Stimulated activated CD8-positive, alpha-beta memory T cell treated with anti-CD3 and anti-CD28 coated beads, Interleukin-4, amount 100 ng/mL, for 1 hour (primary cell): ENCODE results near the gene HSPA12B.

Experiments used
- DNase-seq, 2 donors: peaks; one replicate each; pipeline ENCODE4 v3.0.0-alpha.2; 2020; ENCODE audit warnings: low read depth in 2 of 2, low spot score in 1 of 2

Gene HSPA12B

GRCh38 chr20:3732327-3733118, at the start of gene HSPA12B:
TSS of gene HSPA12B (plus strand) at chr20:3732685. CDS start at chr20:3738675, 5,990 bp downstream.
- no peak for DNase-seq

- DNase-seq: no peak
Observed at GRCh38 chr20:3685341-3685740, 47.1 kb upstream of the HSPA12B start.

DNA sequence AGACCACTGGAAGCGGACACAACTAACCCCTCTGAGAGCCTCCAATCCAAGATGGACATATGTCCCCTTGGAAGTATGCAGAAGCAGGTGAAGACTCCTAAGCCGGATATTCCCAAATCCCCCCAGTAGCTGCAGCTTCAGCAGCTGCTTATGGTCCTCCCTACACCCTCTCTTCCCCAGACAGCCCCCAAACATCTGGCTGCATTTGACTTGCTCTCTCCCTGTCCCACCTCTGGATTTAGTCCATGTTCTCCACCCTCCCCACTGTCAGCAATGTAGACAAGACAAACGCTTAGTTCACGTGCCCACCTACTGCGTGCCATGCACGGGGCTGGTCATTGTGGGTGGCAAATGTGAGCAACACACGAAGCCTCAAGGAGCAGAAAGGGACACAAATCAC, 46.1 kb upstream of the HSPA12B start:
- DNase-seq: no peak

DNA sequence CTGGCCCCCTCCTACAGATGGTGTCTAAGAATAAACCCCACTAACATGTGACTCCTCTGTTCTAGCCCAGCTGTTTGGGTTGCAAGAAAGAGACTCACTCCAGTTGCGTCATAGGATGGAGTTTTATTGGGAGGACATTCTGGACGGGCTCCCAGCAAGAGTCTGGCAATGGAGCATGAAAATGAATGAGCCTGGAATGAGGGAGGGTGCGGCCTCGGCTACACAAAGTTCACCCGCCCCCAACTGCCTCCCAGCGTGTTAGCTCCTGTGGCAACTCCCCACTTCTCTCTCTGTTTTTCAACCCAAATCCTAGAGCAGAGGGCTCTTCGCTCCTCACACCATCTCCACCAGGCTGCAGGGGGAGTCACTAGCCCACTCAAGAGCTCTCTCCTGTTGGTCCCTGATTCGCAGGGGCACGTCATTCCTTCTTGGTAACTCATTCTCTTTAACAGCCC, 45.6 kb upstream of the HSPA12B start:
- no peak for DNase-seq

DNA sequence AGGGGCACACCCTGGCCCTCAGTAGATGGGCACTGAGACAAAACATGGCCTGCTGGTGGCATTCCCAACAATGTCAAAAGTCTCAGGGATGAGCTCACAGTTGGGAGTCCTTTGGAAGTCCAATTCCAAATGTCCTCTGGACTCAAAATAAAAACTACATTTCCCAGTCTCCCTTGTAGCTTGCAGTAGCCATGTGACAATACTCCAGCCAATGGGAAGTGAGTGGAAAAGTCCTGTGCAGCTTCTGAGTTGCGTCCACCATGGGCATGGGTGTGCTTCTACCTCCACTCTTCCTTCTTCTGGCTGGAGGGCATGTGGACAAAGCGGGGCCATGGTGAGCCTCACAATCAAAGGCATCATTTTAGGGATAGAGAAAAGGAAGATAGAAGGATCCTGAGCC, 44.8 kb upstream of the HSPA12B start:
- no peak for DNase-seq

- DNase-seq: no peak
Observed at GRCh38 chr20:3689978-3690377, 42.5 kb upstream of the HSPA12B start.

DNA sequence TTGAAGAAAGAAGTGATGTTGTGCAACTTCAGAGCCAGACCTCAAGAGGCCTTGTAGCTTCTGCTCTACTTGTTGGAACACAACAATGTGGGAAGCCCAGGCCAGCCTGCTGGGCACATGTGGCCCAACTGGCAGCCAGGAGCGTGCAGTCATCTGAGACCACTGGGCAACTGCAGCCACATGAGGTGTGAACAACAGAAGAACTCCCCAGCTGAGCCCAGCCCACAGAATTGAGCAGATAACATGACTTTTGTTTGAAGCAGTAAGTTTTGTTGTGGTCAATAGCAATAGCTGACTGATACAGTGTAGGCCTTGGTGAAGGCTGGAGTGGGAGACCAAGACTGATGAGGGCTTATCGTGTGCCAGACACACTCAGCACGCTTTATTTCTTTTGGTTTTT, 42.1 kb upstream of the HSPA12B start:
- DNase-seq: no peak

DNA sequence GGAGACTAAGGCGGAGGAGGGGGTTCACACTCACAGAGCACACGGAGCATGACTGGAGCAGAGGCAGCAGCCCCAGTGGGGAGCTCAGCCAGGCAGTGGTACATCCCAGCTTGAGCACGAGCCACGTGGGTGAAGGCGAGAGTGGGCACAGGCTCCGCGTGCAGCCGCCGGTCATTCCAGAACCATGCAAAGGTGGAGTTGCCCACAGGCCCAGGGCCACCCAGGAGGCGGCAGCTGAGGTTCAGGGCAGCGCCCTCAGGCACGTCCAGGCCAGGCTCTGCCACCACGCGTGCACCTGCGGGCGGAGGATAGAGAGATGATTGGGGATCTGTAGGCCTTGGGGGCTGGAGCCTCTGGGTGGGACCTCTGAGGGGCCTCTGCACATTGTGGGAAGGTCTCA, 41.2 kb upstream of the HSPA12B start:
- DNase-seq: no peak

DNA sequence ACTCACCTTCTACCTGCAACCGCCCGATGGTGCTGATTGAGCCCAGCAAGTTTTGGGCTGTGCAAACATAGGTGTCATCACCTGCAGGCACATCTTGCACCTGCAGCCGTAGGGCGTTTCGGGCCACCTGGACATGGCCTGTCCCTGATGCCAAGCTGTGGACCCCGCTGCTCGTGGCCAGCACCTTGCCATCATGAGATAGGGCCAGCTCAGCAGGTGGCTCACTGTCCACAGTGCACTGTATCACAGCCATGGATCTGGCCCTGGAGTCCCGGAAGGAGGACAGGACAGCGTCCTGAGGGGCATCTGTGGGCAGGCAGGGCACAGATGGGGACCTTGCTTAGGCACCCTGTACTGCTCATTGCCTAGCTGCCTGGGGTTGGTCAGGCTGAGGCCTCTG, 40.6 kb upstream of the HSPA12B start:
- no peak for DNase-seq

- DNase-seq: no peak
Observed at GRCh38 chr20:3692706-3693294, 39.7 kb upstream of the HSPA12B start.

DNA sequence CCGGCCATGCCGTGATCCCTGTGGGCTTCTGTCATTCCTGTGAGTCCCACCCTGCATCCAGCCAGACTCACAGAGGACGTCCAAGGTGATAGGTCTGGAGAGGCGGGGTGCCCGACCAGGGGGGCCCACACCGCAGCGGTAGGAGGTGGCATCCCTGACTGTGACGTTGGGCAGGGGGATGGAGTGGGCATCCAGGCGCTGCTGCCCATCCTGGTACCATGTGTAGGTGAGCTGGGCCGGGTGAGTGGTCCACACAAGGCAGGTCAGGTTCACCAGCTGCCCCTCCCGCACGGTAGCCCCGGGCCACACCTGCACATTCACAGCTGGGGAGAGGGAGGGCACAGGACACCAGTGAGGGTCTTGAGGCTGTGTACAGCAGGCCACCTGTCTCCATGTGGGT, 39.1 kb upstream of the HSPA12B start:
- DNase-seq: no peak

- no peak for DNase-seq
Observed at GRCh38 chr20:3694864-3695263, 37.6 kb upstream of the HSPA12B start.

DNA sequence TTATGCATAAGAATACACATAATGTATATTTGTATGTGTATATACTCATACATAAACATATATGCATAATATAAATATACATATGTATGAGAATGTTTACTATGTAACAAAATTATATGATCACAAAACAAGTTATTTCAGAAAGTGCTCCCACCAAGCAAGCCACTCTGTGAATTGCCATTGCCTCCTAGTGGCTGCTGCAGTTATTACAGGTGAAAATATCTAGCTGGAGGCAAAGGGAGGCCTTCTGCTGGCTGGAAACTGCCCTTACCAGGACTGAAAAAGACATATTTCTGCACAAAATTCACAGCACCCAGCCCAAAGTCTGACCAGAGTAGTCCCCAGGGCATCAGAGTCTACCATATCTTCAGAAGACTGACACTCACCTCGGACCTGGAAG, 36.3 kb upstream of the HSPA12B start:
- DNase-seq: no peak

GRCh38 chr20:3696745-3697587, 35.5 kb upstream of the HSPA12B start:
- no peak for DNase-seq

DNA sequence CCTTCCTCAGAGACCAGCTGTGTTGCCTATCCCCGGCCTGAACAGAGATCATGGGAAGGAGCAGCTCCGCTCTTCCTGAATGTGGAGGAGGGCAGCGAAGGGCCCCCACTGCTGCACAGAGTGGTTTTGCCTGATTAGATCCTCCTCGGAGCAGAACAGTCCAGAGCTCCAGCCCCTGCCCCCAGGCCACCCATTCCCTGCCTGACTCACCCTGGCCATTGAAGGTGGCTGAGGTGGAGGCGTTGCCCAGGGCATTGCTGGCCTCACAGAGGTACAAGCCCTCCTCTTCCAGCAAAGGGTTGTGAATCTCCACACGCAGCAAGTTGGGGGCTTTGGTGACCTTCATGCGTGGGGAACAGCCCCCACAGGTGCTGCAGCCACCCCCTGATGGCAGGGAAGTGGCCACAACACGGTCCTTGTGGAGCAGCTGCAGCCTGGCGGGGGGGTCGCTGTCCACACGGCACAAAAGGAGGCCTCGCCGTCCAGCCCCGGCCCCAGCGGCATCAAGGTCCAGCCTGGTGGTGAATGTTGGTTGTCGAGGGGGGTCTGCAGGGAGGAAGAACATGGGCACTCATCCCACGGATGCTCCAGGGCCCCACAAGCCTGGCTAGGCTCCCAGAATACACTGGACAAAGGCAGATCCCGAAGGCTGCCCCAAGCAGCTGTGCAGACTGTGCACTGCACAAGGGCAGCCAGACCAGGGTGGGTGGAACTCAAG, 34.7 kb upstream of the HSPA12B start:
- DNase-seq: no peak

- DNase-seq: no peak
Observed at GRCh38 chr20:3698591-3699001, 33.9 kb upstream of the HSPA12B start.

DNA sequence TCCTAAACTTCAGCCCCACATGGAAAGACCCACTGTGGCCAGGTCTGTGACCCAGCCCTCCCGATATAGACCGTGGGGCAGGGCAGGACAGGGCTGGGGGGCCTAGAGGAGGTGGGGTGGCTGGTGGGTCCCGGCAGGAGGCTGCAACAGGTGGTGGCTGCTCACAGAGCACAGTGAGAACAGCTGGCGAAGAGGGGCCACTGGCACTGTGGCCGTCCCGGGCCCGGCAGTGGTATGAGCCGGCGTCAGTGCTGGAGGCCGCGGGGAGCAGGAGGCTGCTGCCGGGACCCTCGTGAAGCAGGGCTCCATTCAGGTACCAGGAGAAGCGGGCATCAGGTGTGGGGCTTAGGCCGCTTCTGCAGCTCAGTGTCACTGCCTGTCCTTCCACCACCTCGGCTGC, 33.4 kb upstream of the HSPA12B start:
- DNase-seq: no peak

GRCh38 chr20:3701061-3701998, 31.2 kb upstream of the HSPA12B start:
- no peak for DNase-seq

DNA sequence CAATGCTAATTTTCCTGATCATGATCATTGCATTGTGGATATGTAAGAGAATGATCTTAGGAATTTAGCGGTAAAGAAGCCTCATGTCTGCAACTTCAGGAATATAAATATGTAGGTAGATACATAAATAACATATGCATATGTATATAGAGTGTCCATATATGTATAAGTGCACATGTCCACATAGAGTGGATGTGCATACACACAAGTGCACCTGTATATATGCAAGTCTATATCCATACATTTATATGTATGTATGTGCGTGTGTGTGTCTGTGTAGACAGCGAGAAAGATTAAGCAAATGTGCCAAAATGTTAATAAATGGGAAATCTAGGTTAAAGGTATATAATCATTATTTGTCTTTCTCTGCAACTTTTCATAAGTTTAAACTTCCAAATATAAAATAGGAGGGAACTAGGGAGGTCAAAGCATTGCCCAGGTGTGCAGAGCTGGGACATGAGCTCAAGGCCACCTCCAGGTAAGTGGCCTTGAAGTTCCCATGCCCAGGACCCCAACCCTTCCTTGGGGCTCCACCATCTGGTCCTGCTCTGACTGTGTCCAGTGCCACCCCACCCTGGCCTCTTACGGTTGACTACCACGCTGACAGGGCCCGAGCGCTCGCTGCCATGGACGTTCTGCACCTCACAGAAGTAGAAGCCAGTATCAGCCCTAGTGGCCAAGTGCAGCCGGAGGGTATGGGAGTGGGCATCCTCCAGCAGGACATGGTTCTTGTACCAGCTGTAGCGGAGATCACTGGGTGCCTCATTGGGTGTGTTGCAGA, 29.7 kb upstream of the HSPA12B start:
- DNase-seq: no peak
